ENCODE data around the gene NPAS3. TPM values are rescaled to one million over a fixed set of nuclear protein-coding genes. Genes with fewer than 3 reads are reported as not detected.

Gene NPAS3
- total RNA-seq, 1 experiment from 2014 or later, result not detected

DNA sequence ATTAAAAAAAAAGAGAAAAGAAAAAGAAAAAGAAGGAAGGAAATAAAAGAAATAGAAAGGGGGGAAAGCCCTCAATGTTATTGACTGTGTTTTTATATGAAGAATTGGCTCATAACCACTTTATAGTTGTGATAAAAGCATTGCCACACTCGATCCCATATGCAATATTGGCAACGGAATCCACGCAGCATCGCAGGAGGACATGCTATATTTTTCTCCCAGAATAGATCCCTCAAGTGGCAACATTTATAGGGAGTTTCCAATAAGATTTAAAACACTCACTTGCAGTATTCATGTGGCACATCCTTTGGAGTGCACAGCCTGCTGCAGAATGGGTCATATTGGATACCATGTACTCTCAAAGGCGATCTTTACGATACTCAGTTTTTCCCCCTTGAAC is 788.9 kb downstream of the NPAS3 start:
- Histone ChIP-seq H3K9me2 (ENCODE audit: insufficient read depth) (no peaks in the 10 kb centered on the region), H3K79me2 (ENCODE audit: low read depth) (no peaks in the 10 kb centered on the region), H3K36me3 (ENCODE audit: low read depth) (no peaks in the 10 kb centered on the region), H3K27me3 (ENCODE audit: insufficient read depth, low read depth) (no peaks in the 10 kb centered on the region), H4K20me1 (ENCODE audit: insufficient read depth) (no peaks in the 10 kb centered on the region), H3K4me3 (no peak overlapping the region), H3K4me2 (no peak overlapping the region), H3K9me3 (ENCODE audit: insufficient read depth, low read depth) (no peaks in the 10 kb centered on the region), H3K27ac (no peak overlapping the region), H3K4me1 (replicated peaks; ENCODE audit: insufficient read depth) (no peaks in the 10 kb centered on the region), H3F3A (ENCODE audit: insufficient read depth, low read depth) (no peaks in the 10 kb centered on the region), H2AFZ (no peak overlapping the region)
- BruUV-seq (replicated peaks), result no TSS peak
- no peak for DNase-seq
- intact Hi-C loops (cut with micrococcal nuclease; ENCODE audit: unreplicated experiment), result no loop called here
- ChIA-PET CTCF (no interaction called here), POLR2A (ENCODE audit: unreplicated experiment) (no interaction called here)
- no peak for TF ChIP-seq EZH2 (IDR thresholded peaks at IDR 0.05; ENCODE audit: low read depth)
- no peak for TF ChIP-seq CTCF (conservative IDR thresholded peaks at IDR 0.05)

- H3K79me2 ChIP-seq (ENCODE audit: low read depth), result no peaks in the 10 kb centered on the region
- no peaks in the 10 kb centered on the region for H3K9me3 ChIP-seq (ENCODE audit: insufficient read depth, low read depth)
- no peaks in the 10 kb centered on the region for H3K4me1 ChIP-seq (replicated peaks; ENCODE audit: insufficient read depth)
- H3F3A ChIP-seq (ENCODE audit: insufficient read depth, low read depth), result no peaks in the 10 kb centered on the region
- CTCF ChIA-PET, result no interaction called here
- no peak overlapping the region for H3K4me3 ChIP-seq
- POLR2A ChIA-PET (ENCODE audit: unreplicated experiment), result no interaction called here
- no peak overlapping the region for H3K27ac ChIP-seq
- no peaks in the 10 kb centered on the region for H4K20me1 ChIP-seq (ENCODE audit: insufficient read depth)
- no peaks in the 10 kb centered on the region for H3K9me2 ChIP-seq (ENCODE audit: insufficient read depth)
- H3K4me2 ChIP-seq, result no peak overlapping the region
- no peaks in the 10 kb centered on the region for H3K27me3 ChIP-seq (ENCODE audit: insufficient read depth, low read depth)
- no TSS peak for BruUV-seq (replicated peaks)
- TF ChIP-seq CTCF (conservative IDR thresholded peaks at IDR 0.05), result no peak
- TF ChIP-seq EZH2 (IDR thresholded peaks at IDR 0.05; ENCODE audit: low read depth), result no peak
- intact Hi-C loops (cut with micrococcal nuclease; ENCODE audit: unreplicated experiment), result no loop called here
- no peaks in the 10 kb centered on the region for H3K36me3 ChIP-seq (ENCODE audit: low read depth)
- no peak overlapping the region for H2AFZ ChIP-seq
- no peak for DNase-seq
Observed at GRCh38 chr14:33728010-33728498, 789.4 kb downstream of the NPAS3 start.

DNA sequence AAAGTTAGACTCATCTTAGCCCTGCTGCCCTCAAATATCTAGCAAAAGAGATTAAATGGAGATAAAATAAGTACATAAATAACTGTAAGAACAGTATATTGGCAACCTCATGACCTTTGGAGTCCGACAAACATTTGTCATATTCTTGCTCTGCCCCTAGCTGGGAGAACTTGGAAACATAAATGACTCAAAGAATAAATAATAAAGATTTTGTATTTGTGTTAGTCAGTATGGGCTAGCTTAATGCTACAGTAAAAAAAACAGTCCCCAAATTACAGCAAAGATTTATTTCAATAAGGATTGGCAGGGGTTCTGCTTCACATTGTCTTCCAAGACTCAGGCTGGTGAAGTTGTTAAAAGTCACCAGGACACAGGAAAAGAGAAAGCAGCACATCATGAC is 791.5 kb downstream of the NPAS3 start:
- CTCF ChIA-PET, result no interaction called here
- Histone ChIP-seq H3K4me2 (no peak overlapping the region), H3K79me2 (ENCODE audit: low read depth) (no peaks in the 10 kb centered on the region), H3K9me2 (ENCODE audit: insufficient read depth) (no peaks in the 10 kb centered on the region), H3K36me3 (ENCODE audit: low read depth) (no peaks in the 10 kb centered on the region), H3F3A (ENCODE audit: insufficient read depth, low read depth) (no peaks in the 10 kb centered on the region), H3K9me3 (ENCODE audit: insufficient read depth, low read depth) (no peaks in the 10 kb centered on the region), H3K4me3 (no peak overlapping the region), H3K27ac (no peak overlapping the region), H3K4me1 (replicated peaks; ENCODE audit: insufficient read depth) (no peaks in the 10 kb centered on the region), H4K20me1 (ENCODE audit: insufficient read depth) (no peaks in the 10 kb centered on the region), H2AFZ (no peak overlapping the region), H3K27me3 (ENCODE audit: insufficient read depth, low read depth) (no peaks in the 10 kb centered on the region)
- POLR2A ChIA-PET (ENCODE audit: unreplicated experiment), result no interaction called here
- BruUV-seq (replicated peaks), result no TSS peak
- no peak for DNase-seq
- TF ChIP-seq EZH2 (IDR thresholded peaks at IDR 0.05; ENCODE audit: low read depth) (no peak), CTCF (conservative IDR thresholded peaks at IDR 0.05) (no peak)
- intact Hi-C loops (cut with micrococcal nuclease; ENCODE audit: unreplicated experiment), result no loop called here
